A673 (cell line): Measurements from ENCODE around the gene ISM2. TPM values are rescaled to one million over a fixed set of nuclear protein-coding genes. Genes with fewer than 3 reads are reported as not detected.
"Not testable (repeated sequence)": the region's sequence is repeated elsewhere in the genome, so short reads cannot be mapped to it uniquely, and the experiment has no call there.

ENCODE experiments used
- BruUV-seq: library from RNA; stranded (reverse); fragments of 400-500 nt; replicated peaks from 2 replicates; lab custom pipeline; 2021; lab: Mats Ljungman, UMichigan
- CTCF ChIA-PET: fragments of 300-600 bp; sonication (Branson Sonifier 250); formaldehyde crosslinking; loops from one replicate; lab custom pipeline; 2022; ENCODE audit warnings: antibody characterized with exemption; lab: Charles Lee
- POLR2A ChIA-PET: fragments of 300-600 bp; sonication (Branson Sonifier 250); formaldehyde crosslinking; loops from one replicate; lab custom pipeline; 2022; ENCODE audit warnings: antibody characterized with exemption; ENCODE audit not compliant: low non-redundant PET; lab: Charles Lee
- DNase-seq: peaks from one replicate; pipeline ENCODE4 v3.0.0-alpha.2; 2015; ENCODE audit warnings: low spot score
- H3K27ac ChIP-seq: fragments of 200-600 bp; sonication (generic); 2 replicates; pipeline ENCODE4 v1.5.1; 2016; ENCODE audit warnings: mixed run types, low read depth, mild to moderate bottlenecking, mixed read lengths, antibody characterized with exemption, low read length; ENCODE audit not compliant: poor library complexity, severe bottlenecking
- H3K27me3 ChIP-seq: fragments of 200-600 bp; sonication (generic); replicated peaks from 2 replicates; pipeline ENCODE4 v1.6.1; 2017; ENCODE audit warnings: mixed run types, low read depth, mild to moderate bottlenecking, mixed read lengths, antibody characterized with exemption, low read length; ENCODE audit not compliant: insufficient read depth, poor library complexity
- H3K36me3 ChIP-seq: fragments of 200-600 bp; sonication (generic); 2 replicates; pipeline ENCODE4 v1.6.1; 2016; ENCODE audit warnings: mixed run types, mild to moderate bottlenecking, mixed read lengths, antibody characterized with exemption, low read length; ENCODE audit not compliant: insufficient read depth, poor library complexity, severe bottlenecking
- H3K4me1 ChIP-seq: fragments of 200-600 bp; sonication (generic); 2 replicates; pipeline ENCODE4 v1.6.1; 2017; ENCODE audit warnings: mixed run types, mild to moderate bottlenecking, mixed read lengths, antibody characterized with exemption, low read length; ENCODE audit not compliant: insufficient read depth, poor library complexity, severe bottlenecking
- H3K4me3 ChIP-seq: fragments of 200-600 bp; sonication (generic); 2 replicates; pipeline ENCODE4 v1.5.1; 2016; ENCODE audit warnings: low read depth, mixed run types, mild to moderate bottlenecking, mixed read lengths, low read length; ENCODE audit not compliant: poor library complexity, severe bottlenecking
- H3K9me3 ChIP-seq: fragments of 200-600 bp; sonication (generic); 2 replicates; pipeline ENCODE4 v1.6.1; 2016; ENCODE audit warnings: mixed run types, low read depth, mild to moderate bottlenecking, mixed read lengths, antibody characterized with exemption, low read length; ENCODE audit not compliant: poor library complexity, severe bottlenecking
- EZH2 ChIP-seq: fragments of 200-600 bp; sonication (generic); IDR thresholded peaks from 2 replicates; pipeline ENCODE4 v1.6.1; 2017; ENCODE audit warnings: borderline replicate concordance, low read depth, mild to moderate bottlenecking, mixed read lengths, antibody characterized with exemption, low read length; ENCODE audit not compliant: poor library complexity, severe bottlenecking
- intact Hi-C: fragments of 100-400 bp; cut with micrococcal nuclease; formaldehyde crosslinking; loops from one replicate; pipeline ENCODE4 v1.10.0; 2022; ENCODE audit not compliant: unreplicated experiment
- total RNA-seq: library from RNA; stranded (reverse); gene quantifications from 2 replicates; pipeline ENCODE4 v1.2.3, GENCODE V29; 2021
- TF ChIP-seq, protein P1 (sequence below): fragments of 300-800, 200-600 bp; sonication (generic); conservative IDR thresholded peaks from 2 replicates; pipeline ENCODE4 v1.5.1; 2017; ENCODE audit warnings: low read depth, mild to moderate bottlenecking, antibody characterized with exemption, low read length, moderate library complexity, mixed read lengths

ISM2 gene
- total RNA-seq, 1 experiment from 2014 or later = 5.1 TPM

DNA sequence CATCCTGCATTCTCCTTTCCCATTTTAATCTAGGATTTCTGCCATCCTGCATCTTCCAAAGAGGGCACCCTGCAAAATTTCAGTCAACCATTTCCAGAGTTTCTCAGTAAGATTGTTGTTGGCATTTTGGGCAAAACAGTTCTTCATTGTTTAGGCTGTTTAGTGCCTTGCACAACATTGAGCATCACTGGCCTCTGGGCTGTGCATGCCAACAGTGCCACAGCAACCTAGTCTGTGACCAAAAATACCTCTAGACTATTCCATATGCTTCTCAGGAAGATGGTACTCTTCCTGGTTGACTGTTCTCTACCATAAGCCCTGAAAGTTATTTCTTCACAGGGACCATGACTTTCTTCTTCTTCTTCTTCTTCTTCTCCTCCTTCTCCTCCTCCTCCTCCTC is 32.5 kb upstream of the ISM2 start:
- Histone ChIP-seq H3K4me3 (no peak overlapping the region), H3K27ac (no peak overlapping the region), H3K4me1 (peaks cover 6% of the 10 kb centered on the region), H3K27me3 (no peaks in the 10 kb centered on the region), H3K36me3 (no peaks in the 10 kb centered on the region), H3K9me3 (no peaks in the 10 kb centered on the region)
- ChIA-PET POLR2A (no interaction called here), CTCF (no interaction called here)
- intact Hi-C loops = no loop called here
- TF ChIP-seq EZH2 = no peak
- TF ChIP-seq, protein P1, sequence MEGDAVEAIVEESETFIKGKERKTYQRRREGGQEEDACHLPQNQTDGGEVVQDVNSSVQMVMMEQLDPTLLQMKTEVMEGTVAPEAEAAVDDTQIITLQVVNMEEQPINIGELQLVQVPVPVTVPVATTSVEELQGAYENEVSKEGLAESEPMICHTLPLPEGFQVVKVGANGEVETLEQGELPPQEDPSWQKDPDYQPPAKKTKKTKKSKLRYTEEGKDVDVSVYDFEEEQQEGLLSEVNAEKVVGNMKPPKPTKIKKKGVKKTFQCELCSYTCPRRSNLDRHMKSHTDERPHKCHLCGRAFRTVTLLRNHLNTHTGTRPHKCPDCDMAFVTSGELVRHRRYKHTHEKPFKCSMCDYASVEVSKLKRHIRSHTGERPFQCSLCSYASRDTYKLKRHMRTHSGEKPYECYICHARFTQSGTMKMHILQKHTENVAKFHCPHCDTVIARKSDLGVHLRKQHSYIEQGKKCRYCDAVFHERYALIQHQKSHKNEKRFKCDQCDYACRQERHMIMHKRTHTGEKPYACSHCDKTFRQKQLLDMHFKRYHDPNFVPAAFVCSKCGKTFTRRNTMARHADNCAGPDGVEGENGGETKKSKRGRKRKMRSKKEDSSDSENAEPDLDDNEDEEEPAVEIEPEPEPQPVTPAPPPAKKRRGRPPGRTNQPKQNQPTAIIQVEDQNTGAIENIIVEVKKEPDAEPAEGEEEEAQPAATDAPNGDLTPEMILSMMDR = no peak
- BruUV-seq = no TSS peak
- no peak for DNase-seq

DNA sequence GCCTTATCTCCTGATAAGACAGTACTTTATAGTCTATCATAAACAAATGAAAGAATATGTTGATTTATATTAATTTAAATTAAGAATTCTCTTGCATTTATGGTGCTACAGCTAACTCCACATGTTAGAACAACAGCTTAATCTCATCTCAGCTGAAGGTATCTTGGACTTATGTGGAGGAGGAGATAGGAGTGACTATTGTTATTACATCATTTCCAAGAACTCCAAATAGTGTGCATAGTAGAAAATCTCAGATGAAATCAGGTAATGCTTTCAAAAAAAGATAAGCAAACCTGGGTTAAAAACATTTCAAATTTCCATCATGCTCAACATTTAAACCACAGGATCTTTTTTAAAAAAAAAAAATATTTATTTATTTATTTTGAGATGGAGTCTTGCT is 31.3 kb upstream of the ISM2 start:
- TF ChIP-seq, protein P1 = no peak
- TF ChIP-seq EZH2 = no peak
- Histone ChIP-seq H3K36me3 (no peaks in the 10 kb centered on the region), H3K4me3 (no peak overlapping the region), H3K27ac (no peak overlapping the region), H3K9me3 (no peaks in the 10 kb centered on the region), H3K27me3 (no peaks in the 10 kb centered on the region), H3K4me1 (peaks cover 6% of the 10 kb centered on the region)
- intact Hi-C loops = no loop called here
- ChIA-PET POLR2A (interaction anchor here (0.7 kb wide), 1 partner anchor 1081 kb away, joined by 5 read pairs; no protein-coding TSS in a partner anchor), CTCF (no interaction called here)
- no TSS peak for BruUV-seq
- no peak for DNase-seq

DNA sequence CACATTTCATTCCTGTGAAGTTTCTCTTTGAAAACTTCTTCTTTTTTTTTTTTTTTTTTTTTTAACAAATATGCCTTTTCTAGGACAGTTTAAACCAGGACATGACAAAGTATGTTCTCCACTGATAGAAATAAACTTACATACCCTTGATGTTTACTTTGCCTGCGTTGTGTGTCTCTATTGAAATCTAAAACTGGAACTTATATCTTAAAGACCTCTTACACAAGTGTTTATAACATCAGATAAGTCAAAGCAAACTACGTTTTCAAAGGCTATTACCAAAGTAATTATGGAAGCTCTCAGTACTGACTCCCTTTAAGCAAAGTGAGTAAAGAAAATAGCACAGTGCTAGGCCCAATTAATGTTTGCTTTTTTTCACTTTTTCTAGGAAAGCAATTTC is 30.6 kb upstream of the ISM2 start:
- intact Hi-C loops = no loop called here
- DNase-seq = no peak
- Histone ChIP-seq H3K9me3 (no peaks in the 10 kb centered on the region), H3K4me1 (peaks cover 6% of the 10 kb centered on the region), H3K27me3 (no peaks in the 10 kb centered on the region), H3K4me3 (no peak overlapping the region), H3K36me3 (no peaks in the 10 kb centered on the region), H3K27ac (no peak overlapping the region)
- ChIA-PET CTCF (no interaction called here), POLR2A (interaction anchor here (0.8 kb wide), 1 partner anchor 213 kb away, joined by 4 read pairs; no protein-coding TSS in a partner anchor)
- BruUV-seq = no TSS peak
- TF ChIP-seq EZH2 = no peak
- TF ChIP-seq, protein P1 = no peak

DNA sequence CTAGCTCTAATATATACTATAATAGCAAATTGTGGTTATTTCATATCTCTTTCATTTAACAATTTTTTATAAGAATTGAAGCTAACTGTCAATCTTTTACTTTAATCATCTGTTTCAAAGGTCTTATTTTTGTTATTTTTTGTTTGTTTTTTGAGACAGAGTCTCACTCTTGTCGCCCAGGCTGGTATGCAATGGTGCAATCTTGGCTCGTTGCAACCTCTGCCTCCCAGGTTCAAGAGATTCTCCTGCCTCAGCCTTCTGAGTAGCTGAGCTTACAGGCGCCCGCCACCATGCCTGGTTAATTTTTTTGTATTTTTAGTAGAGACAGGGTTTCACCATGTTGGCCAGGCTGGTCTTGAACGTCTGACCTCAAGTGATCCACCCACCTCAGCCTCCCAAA is 30.1 kb upstream of the ISM2 start:
- H3K4me1 ChIP-seq, DNase-seq, BruUV-seq, H3K27me3 ChIP-seq, H3K27ac ChIP-seq, CTCF ChIA-PET, H3K9me3 ChIP-seq, H3K36me3 ChIP-seq, H3K4me3 ChIP-seq, intact Hi-C loops: not testable (repeated sequence)
- POLR2A ChIA-PET = interaction anchor here (0.8 kb wide), 1 partner anchor 213 kb away, joined by 4 read pairs; no protein-coding TSS in a partner anchor
